ENCODE data around the gene PARVA.
A peak's percentile ranks its signal among the peaks of the same experiment; 100 is the strongest.

PARVA gene

DNA sequence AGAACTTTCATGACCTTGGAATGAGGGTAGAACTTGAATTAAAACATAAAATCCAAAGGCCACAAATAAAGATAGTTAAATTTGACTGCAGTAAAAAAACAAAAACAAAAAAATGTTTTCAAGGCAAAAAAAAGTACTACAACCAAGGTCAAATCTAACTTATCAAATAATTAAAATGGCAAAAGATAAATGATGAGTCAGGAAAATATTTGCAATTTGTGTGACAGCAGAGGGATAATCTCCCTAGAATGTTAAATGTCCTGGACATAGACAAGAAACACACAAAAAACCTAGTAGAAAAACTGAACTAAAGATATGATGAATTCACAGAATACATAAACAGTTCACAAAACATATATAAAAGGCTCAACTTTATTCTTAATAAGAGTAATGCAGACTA lies 186.6 kb downstream of the PARVA start:
- H4K8ac ChIP-seq (ENCODE audit: low read length), result no peak overlapping the region
- no peak overlapping the region for H2BK15ac ChIP-seq (ENCODE audit: low read depth, poor library complexity, severe bottlenecking)
- H3K27me3 ChIP-seq (ENCODE audit: control insufficient read depth in 1 of 2, insufficient read depth in 1 of 2, low read length in 2 of 2), result no peaks in the 10 kb centered on the region
- H2BK12ac ChIP-seq (ENCODE audit: low read length in 2 of 2), result no peak overlapping the region
- H2AK5ac ChIP-seq (ENCODE audit: low read length, severe bottlenecking), result no peak overlapping the region
- no peaks in the 10 kb centered on the region for H3K79me1 ChIP-seq (replicated peaks; ENCODE audit: low read length, poor library complexity, severe bottlenecking)
- no peak overlapping the region for H3K18ac ChIP-seq (ENCODE audit: low read depth in 1 of 2, low read length in 2 of 2)
- H4K91ac ChIP-seq (ENCODE audit: low read length), result no peak overlapping the region
- no peak overlapping the region for H3K14ac ChIP-seq (ENCODE audit: low read length in 2 of 2)
- DNase-seq, result no peak
- no peak overlapping the region for H3K4ac ChIP-seq (ENCODE audit: low read depth in 1 of 2, low read length in 2 of 2)
- no peak overlapping the region for H3K9ac ChIP-seq (ENCODE audit: low read length)
- H3K9me3 ChIP-seq (ENCODE audit: control insufficient read depth, low read length), result peaks cover 6% of the 10 kb centered on the region
- H3K4me2 ChIP-seq (ENCODE audit: low read length, poor library complexity, severe bottlenecking), result no peak overlapping the region
- H2BK5ac ChIP-seq (ENCODE audit: low read depth, low read length, poor library complexity, severe bottlenecking), result no peak overlapping the region
- no peak overlapping the region for H3K27ac ChIP-seq (ENCODE audit: low read length, poor library complexity, severe bottlenecking)
- H3K23ac ChIP-seq (ENCODE audit: low read length in 2 of 2), result no peak overlapping the region
- no peaks in the 10 kb centered on the region for H3K4me1 ChIP-seq (ENCODE audit: control insufficient read depth, insufficient read depth, low read depth, low read length)
- H3K36me3 ChIP-seq (ENCODE audit: control insufficient read depth in 1 of 2, insufficient read depth in 2 of 2, low read depth in 1 of 2, low read length in 2 of 2), result no peaks in the 10 kb centered on the region
- H3K4me3 ChIP-seq (ENCODE audit: insufficient read depth in 1 of 2, low read depth in 1 of 2, low read length in 2 of 2), result no peak overlapping the region
- H2AFZ ChIP-seq (ENCODE audit: low read depth, low read length), result no peak overlapping the region
- no peak overlapping the region for H2BK120ac ChIP-seq (ENCODE audit: low read depth, low read length)

DNA sequence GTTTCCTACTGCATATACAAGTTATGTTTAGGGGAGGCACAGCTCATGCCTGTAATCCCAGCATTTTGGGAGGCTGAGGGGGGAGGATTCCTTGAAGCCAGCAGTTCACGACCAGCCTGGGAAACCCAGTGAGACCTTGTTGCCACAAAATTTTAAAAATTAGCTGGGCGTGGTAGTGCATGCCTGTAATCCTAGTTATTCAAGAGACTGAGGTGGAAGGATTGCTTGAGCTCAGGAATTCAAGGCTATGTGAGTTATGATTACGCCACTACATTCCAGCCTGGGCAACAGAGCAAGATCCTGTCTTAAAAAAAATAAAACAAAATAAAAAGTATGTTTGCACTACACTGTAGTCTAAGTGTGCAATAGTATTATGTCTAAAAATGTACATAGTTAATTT lies 188.0 kb downstream of the PARVA start:
- H3K9me3 ChIP-seq (ENCODE audit: control insufficient read depth, low read length), result peaks cover 6% of the 10 kb centered on the region
- H3K4ac ChIP-seq (ENCODE audit: low read depth in 1 of 2, low read length in 2 of 2), result no peak overlapping the region
- H2BK12ac ChIP-seq (ENCODE audit: low read length in 2 of 2), result no peak overlapping the region
- H3K4me2 ChIP-seq (ENCODE audit: low read length, poor library complexity, severe bottlenecking), result no peak overlapping the region
- no peak overlapping the region for H4K8ac ChIP-seq (ENCODE audit: low read length)
- no peaks in the 10 kb centered on the region for H3K4me1 ChIP-seq (ENCODE audit: control insufficient read depth, insufficient read depth, low read depth, low read length)
- no peak overlapping the region for H2AK5ac ChIP-seq (ENCODE audit: low read length, severe bottlenecking)
- no peak overlapping the region for H2BK15ac ChIP-seq (ENCODE audit: low read depth, poor library complexity, severe bottlenecking)
- H3K9ac ChIP-seq (ENCODE audit: low read length), result no peak overlapping the region
- no peak overlapping the region for H3K4me3 ChIP-seq (ENCODE audit: insufficient read depth in 1 of 2, low read depth in 1 of 2, low read length in 2 of 2)
- H3K27ac ChIP-seq (ENCODE audit: low read length, poor library complexity, severe bottlenecking), result no peak overlapping the region
- H2BK120ac ChIP-seq (ENCODE audit: low read depth, low read length), result no peak overlapping the region
- H4K91ac ChIP-seq (ENCODE audit: low read length), result no peak overlapping the region
- no peaks in the 10 kb centered on the region for H3K36me3 ChIP-seq (ENCODE audit: control insufficient read depth in 1 of 2, insufficient read depth in 2 of 2, low read depth in 1 of 2, low read length in 2 of 2)
- H3K27me3 ChIP-seq (ENCODE audit: control insufficient read depth in 1 of 2, insufficient read depth in 1 of 2, low read length in 2 of 2), result no peaks in the 10 kb centered on the region
- H3K23ac ChIP-seq (ENCODE audit: low read length in 2 of 2), result no peak overlapping the region
- H3K14ac ChIP-seq (ENCODE audit: low read length in 2 of 2), result no peak overlapping the region
- no peak for DNase-seq
- H3K18ac ChIP-seq (ENCODE audit: low read depth in 1 of 2, low read length in 2 of 2), result no peak overlapping the region
- WGBS, result 84% methylated on average over 2 of the region's 3 CpGs
- no peak overlapping the region for H2AFZ ChIP-seq (ENCODE audit: low read depth, low read length)
- H3K79me1 ChIP-seq (replicated peaks; ENCODE audit: low read length, poor library complexity, severe bottlenecking), result no peaks in the 10 kb centered on the region
- H2BK5ac ChIP-seq (ENCODE audit: low read depth, low read length, poor library complexity, severe bottlenecking), result peak overlapping the region; percentile 9

DNA sequence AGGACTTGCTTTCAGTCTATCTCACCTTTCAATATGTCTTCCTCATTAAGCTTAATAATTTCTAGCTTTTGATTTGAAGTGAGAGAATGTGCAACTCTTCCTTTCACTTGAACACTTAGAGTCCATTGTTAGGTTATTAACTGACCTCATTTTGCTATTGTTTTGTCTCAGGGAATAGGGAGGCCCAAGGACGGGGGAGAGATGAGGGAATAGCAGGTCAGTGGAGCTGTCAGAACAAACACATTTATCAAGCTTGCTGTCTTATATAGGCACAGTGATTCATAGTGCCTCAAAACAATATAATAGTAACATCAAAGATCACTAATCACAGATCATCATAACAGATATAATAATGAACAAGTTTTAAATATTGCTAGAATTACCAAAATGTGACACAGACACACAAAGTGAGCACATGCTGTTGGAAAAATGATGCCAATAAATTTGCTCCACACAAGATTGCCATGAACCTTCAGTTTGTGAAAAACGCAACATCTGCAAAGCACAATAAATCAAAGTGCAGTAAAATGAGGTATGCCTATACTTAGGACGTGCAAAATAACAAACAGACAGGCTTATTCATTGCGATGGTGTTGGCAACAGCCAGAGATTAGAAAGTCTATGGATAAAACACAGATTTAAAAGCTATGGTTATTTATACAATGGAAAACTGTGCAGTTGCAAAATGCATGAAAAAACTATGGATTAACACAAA lies 190.5 kb downstream of the PARVA start:
- no peak overlapping the region for H4K8ac ChIP-seq (ENCODE audit: low read length)
- H3K27me3 ChIP-seq (ENCODE audit: control insufficient read depth in 1 of 2, insufficient read depth in 1 of 2, low read length in 2 of 2), result no peaks in the 10 kb centered on the region
- no peak overlapping the region for H3K18ac ChIP-seq (ENCODE audit: low read depth in 1 of 2, low read length in 2 of 2)
- peaks cover 10% of the 10 kb centered on the region for H3K9me3 ChIP-seq (ENCODE audit: control insufficient read depth, low read length)
- H3K14ac ChIP-seq (ENCODE audit: low read length in 2 of 2), result no peak overlapping the region
- H2BK5ac ChIP-seq (ENCODE audit: low read depth, low read length, poor library complexity, severe bottlenecking), result no peak overlapping the region
- H2BK15ac ChIP-seq (ENCODE audit: low read depth, poor library complexity, severe bottlenecking), result no peak overlapping the region
- H2BK12ac ChIP-seq (ENCODE audit: low read length in 2 of 2), result no peak overlapping the region
- H2AFZ ChIP-seq (ENCODE audit: low read depth, low read length), result no peak overlapping the region
- WGBS, result 75% methylated on average over 4 of the region's 4 CpGs
- H3K79me1 ChIP-seq (replicated peaks; ENCODE audit: low read length, poor library complexity, severe bottlenecking), result no peaks in the 10 kb centered on the region
- H2AK5ac ChIP-seq (ENCODE audit: low read length, severe bottlenecking), result no peak overlapping the region
- H2BK120ac ChIP-seq (ENCODE audit: low read depth, low read length), result no peak overlapping the region
- H3K4ac ChIP-seq (ENCODE audit: low read depth in 1 of 2, low read length in 2 of 2), result no peak overlapping the region
- H3K36me3 ChIP-seq (ENCODE audit: control insufficient read depth in 1 of 2, insufficient read depth in 2 of 2, low read depth in 1 of 2, low read length in 2 of 2), result no peaks in the 10 kb centered on the region
- no peak overlapping the region for H4K91ac ChIP-seq (ENCODE audit: low read length)
- no peak overlapping the region for H3K27ac ChIP-seq (ENCODE audit: low read length, poor library complexity, severe bottlenecking)
- H3K4me2 ChIP-seq (ENCODE audit: low read length, poor library complexity, severe bottlenecking), result no peak overlapping the region
- H3K23ac ChIP-seq (ENCODE audit: low read length in 2 of 2), result no peak overlapping the region
- DNase-seq, result no peak
- no peak overlapping the region for H3K9ac ChIP-seq (ENCODE audit: low read length)
- no peaks in the 10 kb centered on the region for H3K4me1 ChIP-seq (ENCODE audit: control insufficient read depth, insufficient read depth, low read depth, low read length)
- H3K4me3 ChIP-seq (ENCODE audit: insufficient read depth in 1 of 2, low read depth in 1 of 2, low read length in 2 of 2), result no peak overlapping the region

DNA sequence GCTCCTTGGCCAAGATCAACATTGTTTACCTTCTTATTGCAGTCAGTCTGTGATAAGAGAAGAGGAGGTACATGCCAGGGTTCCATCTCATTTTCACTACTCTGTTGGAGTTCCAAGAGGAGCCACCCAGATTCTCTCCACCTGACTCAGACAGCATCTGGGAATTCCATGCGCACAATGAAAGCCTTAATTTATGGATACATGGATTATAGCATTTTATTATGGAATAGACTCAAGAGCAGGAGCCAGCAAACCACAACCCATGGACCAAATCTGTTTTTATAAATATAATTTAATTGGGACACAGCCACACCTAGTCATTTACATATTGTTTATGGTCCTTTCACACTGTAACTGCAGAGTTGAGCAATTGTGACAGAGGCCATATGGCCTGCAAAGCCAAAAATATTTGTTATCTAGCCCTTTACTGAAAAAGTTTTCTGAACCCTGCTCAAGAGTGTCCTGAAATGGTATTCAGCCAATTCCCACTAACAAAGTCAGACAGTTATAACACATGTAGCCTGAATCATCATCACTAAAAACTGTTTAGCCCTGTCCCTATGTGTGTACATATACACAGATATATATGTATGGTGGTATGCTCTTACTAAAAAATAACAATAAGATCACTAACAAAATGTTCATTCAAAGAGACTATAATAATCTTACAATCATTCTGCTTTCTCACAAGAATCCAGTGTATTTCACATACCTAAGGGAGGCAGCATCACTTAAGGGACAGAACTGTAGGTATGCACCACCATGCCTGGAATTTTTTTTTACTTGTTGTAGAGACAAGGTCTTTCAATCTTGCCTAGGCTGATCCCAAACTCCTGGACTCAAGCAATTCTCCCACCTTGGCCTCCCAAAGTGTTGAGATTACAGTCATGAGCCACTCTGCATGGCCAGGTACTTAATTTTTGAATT lies 192.4 kb downstream of the PARVA start:
- Histone ChIP-seq H3K23ac (ENCODE audit: low read length in 2 of 2) (no peak overlapping the region), H2AFZ (ENCODE audit: low read depth, low read length) (no peak overlapping the region), H3K4me3 (ENCODE audit: insufficient read depth in 1 of 2, low read depth in 1 of 2, low read length in 2 of 2) (no peak overlapping the region), H2BK5ac (ENCODE audit: low read depth, low read length, poor library complexity, severe bottlenecking) (no peak overlapping the region), H3K4ac (ENCODE audit: low read depth in 1 of 2, low read length in 2 of 2) (no peak overlapping the region), H2BK120ac (ENCODE audit: low read depth, low read length) (no peak overlapping the region), H3K79me1 (replicated peaks; ENCODE audit: low read length, poor library complexity, severe bottlenecking) (no peaks in the 10 kb centered on the region), H3K9me3 (ENCODE audit: control insufficient read depth, low read length) (peaks cover 10% of the 10 kb centered on the region), H4K8ac (ENCODE audit: low read length) (no peak overlapping the region), H3K36me3 (ENCODE audit: control insufficient read depth in 1 of 2, insufficient read depth in 2 of 2, low read depth in 1 of 2, low read length in 2 of 2) (no peaks in the 10 kb centered on the region), H2BK12ac (ENCODE audit: low read length in 2 of 2) (no peak overlapping the region), H2AK5ac (ENCODE audit: low read length, severe bottlenecking) (no peak overlapping the region), H3K14ac (ENCODE audit: low read length in 2 of 2) (no peak overlapping the region), H3K18ac (ENCODE audit: low read depth in 1 of 2, low read length in 2 of 2) (no peak overlapping the region), H2BK15ac (ENCODE audit: low read depth, poor library complexity, severe bottlenecking) (no peak overlapping the region), H3K9ac (ENCODE audit: low read length) (no peak overlapping the region), H3K27me3 (ENCODE audit: control insufficient read depth in 1 of 2, insufficient read depth in 1 of 2, low read length in 2 of 2) (no peaks in the 10 kb centered on the region), H3K4me2 (ENCODE audit: low read length, poor library complexity, severe bottlenecking) (no peak overlapping the region), H3K4me1 (ENCODE audit: control insufficient read depth, insufficient read depth, low read depth, low read length) (no peaks in the 10 kb centered on the region), H3K27ac (ENCODE audit: low read length, poor library complexity, severe bottlenecking) (no peak overlapping the region), H4K91ac (ENCODE audit: low read length) (no peak overlapping the region)
- peak; percentile 28 for DNase-seq
- WGBS, result no CpG with 5 or more reads among the region's 1 CpG
